ENCODE measurements around the gene RCN1. TPM values are rescaled to one million over a fixed set of nuclear protein-coding genes. Genes with fewer than 3 reads are reported as not detected.

The RCN1 gene
- total and polyA plus RNA-seq, 11 donors = 14.4 to 76.5 (median 25.3) TPM

DNA sequence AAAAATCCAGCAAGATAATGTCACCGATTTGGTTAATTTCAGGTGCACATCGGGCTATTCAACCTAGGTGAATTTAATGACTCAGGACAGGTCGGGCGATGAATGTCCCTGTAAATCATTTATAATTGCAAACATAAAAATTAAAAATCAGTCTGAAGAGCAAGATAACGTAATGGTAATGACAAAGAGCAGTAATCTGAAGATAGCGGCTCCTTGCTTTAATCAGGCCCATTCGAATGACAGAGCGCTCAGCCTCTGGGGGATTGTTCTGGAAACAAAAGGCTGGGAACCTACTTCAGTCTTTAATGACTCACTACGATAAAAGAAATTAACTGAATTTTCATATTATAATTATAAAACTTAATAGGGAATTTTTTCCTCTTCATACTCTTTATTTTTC, 61.3 kb downstream of the RCN1 start:
- TF ChIP-seq POLR2A (IDR thresholded peaks at IDR 0.05) = no peak
- TF ChIP-seq, protein P1, sequence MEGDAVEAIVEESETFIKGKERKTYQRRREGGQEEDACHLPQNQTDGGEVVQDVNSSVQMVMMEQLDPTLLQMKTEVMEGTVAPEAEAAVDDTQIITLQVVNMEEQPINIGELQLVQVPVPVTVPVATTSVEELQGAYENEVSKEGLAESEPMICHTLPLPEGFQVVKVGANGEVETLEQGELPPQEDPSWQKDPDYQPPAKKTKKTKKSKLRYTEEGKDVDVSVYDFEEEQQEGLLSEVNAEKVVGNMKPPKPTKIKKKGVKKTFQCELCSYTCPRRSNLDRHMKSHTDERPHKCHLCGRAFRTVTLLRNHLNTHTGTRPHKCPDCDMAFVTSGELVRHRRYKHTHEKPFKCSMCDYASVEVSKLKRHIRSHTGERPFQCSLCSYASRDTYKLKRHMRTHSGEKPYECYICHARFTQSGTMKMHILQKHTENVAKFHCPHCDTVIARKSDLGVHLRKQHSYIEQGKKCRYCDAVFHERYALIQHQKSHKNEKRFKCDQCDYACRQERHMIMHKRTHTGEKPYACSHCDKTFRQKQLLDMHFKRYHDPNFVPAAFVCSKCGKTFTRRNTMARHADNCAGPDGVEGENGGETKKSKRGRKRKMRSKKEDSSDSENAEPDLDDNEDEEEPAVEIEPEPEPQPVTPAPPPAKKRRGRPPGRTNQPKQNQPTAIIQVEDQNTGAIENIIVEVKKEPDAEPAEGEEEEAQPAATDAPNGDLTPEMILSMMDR (IDR thresholded peaks at IDR 0.05) = no peak
- peak overlapping the region in 8 of 12 donors; percentile 2 to 39 (median 22) for H3K4me3 ChIP-seq
- WGBS, 4 donors = 64 to 72% (median 68%) methylated on average over 9 of the region's 9 CpGs
- peaks cover 0 to 13% (median 0%) of the 10 kb centered on the region in 12 donors for H3K4me1 ChIP-seq
- H3K36me3 ChIP-seq = no peaks in the 10 kb centered on the region
- intact Hi-C loops (cut with DNase I) = loop anchor here in 2 of 10 donors (5.0 kb wide), 2 partner anchors 50 to 60 kb away; partner anchors contain the start of gene RCN1 (in 1 of the 2)
- DNase-seq (no peak), ATAC-seq (no peak)
- peak overlapping the region in 8 of 12 donors; percentile 6 to 59 (median 43) for H3K27ac ChIP-seq
- peaks cover 0 to 5% (median 0%) of the 10 kb centered on the region in 12 donors for H3K9me3 ChIP-seq
- peaks cover 0 to 8% (median 0%) of the 10 kb centered on the region in 9 donors for H3K27me3 ChIP-seq

DNA sequence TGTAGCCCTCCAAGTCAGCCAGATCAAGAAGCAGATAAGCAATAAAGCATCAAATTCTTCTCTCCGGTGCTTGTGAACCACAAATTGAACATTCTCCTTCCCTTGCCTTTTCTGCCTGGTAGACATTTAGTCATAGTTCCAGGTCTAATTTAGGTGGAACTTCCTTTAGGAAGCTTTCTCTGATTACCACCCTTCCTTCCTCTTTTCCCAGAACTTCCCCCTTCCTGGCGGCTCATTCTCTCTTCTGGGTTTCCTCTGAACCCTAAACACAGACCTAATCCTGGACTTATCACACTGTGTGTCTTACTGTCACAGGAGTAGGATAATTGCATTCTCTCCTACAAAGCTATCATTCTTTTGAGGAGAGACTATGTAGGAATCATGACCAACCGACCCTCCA, 61.9 kb downstream of the RCN1 start:
- H3K4me3 ChIP-seq = peak overlapping the region in 8 of 12 donors; percentile 2 to 39 (median 22)
- H3K27me3 ChIP-seq = peaks cover 0 to 8% (median 0%) of the 10 kb centered on the region in 9 donors
- ATAC-seq = peak in 2 of 4 donors; percentile 24 to 47
- H3K9me3 ChIP-seq = peaks cover 0 to 6% (median 0%) of the 10 kb centered on the region in 12 donors
- no peak for DNase-seq
- no peak for TF ChIP-seq POLR2A (IDR thresholded peaks at IDR 0.05)
- TF ChIP-seq, protein P1 (IDR thresholded peaks at IDR 0.05) = no peak
- H3K4me1 ChIP-seq = peaks cover 0 to 13% (median 0%) of the 10 kb centered on the region in 12 donors
- peak overlapping the region in 8 of 12 donors; percentile 6 to 59 (median 43) for H3K27ac ChIP-seq
- 38 to 53% (median 44%) methylated on average over 3 of the region's 3 CpGs for WGBS, 4 donors
- H3K36me3 ChIP-seq = no peaks in the 10 kb centered on the region
- intact Hi-C loops (cut with DNase I) = loop anchor here in 2 of 10 donors (5.0 kb wide), 2 partner anchors 51 to 61 kb away; partner anchors contain the start of gene RCN1 (in 1 of the 2)

DNA sequence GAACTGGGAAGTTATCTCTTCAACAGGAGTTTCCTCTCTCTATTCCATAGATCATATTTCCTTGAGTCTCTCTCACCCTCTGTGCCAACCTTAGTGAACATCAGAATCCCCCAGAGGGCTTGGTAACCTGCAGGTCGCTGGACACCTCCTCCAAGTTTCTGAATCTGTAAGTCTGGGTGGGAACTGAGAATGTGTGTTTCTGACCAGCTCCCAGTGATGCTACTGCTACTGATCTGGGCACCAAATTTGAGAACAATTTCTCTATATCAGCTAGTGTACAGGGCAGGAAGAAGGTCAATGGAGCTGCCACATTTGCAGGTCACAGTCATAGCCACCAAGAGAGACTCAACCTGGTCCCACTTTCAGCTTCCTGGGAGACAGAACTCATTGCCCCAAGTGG, 62.9 kb downstream of the RCN1 start:
- no peak for TF ChIP-seq POLR2A (IDR thresholded peaks at IDR 0.05)
- TF ChIP-seq, protein P1 (IDR thresholded peaks at IDR 0.05) = no peak
- Histone ChIP-seq H3K4me1 (peaks cover 0 to 13% (median 0%) of the 10 kb centered on the region in 12 donors), H3K9me3 (peaks cover 0 to 6% (median 0%) of the 10 kb centered on the region in 12 donors), H3K36me3 (no peaks in the 10 kb centered on the region), H3K27me3 (peaks cover 0 to 8% (median 0%) of the 10 kb centered on the region in 9 donors), H3K27ac (peak overlapping the region in 2 of 12 donors; percentile 47 to 59), H3K4me3 (no peak overlapping the region)
- intact Hi-C loops (cut with DNase I) = loop anchor here in 2 of 10 donors (5.0 kb wide), 2 partner anchors 51 to 61 kb away; partner anchors contain the start of gene RCN1 (in 1 of the 2)
- ATAC-seq (no peak), DNase-seq (no peak)
- 43 to 80% (median 71%) methylated on average over 1 of the region's 1 CpG for WGBS, 4 donors

DNA sequence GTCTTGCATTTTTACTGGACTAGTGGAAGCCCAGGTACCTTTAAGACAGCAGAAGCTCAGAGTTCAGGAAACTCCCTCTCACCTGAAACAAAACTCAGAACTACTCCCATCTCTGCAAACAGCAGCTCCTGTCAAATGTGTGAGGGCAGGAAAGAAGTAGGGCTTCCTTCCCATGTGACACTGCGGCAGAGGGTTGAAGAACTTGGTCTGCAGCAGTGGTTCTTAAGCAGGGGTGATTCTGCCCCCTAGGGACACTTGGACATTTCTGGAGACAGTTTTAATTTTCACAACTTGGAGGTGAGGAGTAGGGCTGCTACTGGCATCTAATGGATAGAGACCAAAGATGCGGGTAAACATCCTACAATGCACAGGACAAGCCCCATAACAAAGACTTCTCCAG, 63.4 kb downstream of the RCN1 start:
- Histone ChIP-seq H3K9me3 (peaks cover 0 to 6% (median 0%) of the 10 kb centered on the region in 12 donors), H3K27ac (no peak overlapping the region), H3K27me3 (peaks cover 0 to 8% (median 0%) of the 10 kb centered on the region in 9 donors), H3K4me3 (no peak overlapping the region), H3K4me1 (peaks cover 0 to 13% (median 0%) of the 10 kb centered on the region in 12 donors), H3K36me3 (no peaks in the 10 kb centered on the region)
- DNase-seq = no peak
- intact Hi-C loops (cut with DNase I) = loop anchor here in 2 of 10 donors (5.0 kb wide), 2 partner anchors 52 to 62 kb away; partner anchors contain the start of gene RCN1 (in 1 of the 2)
- no peak for ATAC-seq
- no peak for TF ChIP-seq POLR2A (IDR thresholded peaks at IDR 0.05)
- TF ChIP-seq, protein P1 (IDR thresholded peaks at IDR 0.05) = peak in 1 of 12 donors; percentile 19
- 74 to 80% (median 79%) methylated on average over 2 of the region's 2 CpGs for WGBS, 4 donors

Measured in heart left ventricle (tissue), 16 donors.